NCI-H1105 (cell line): Measurements from ENCODE around the gene SLC24A2.

Experiments used
- DNase-seq: peaks from one replicate; lab custom pipeline; 2025; lab: John Stamatoyannopoulos, UW

The SLC24A2 gene

GRCh38 chr9:19757745-19758144 is 31.1 kb downstream of the SLC24A2 start:
- no peak for DNase-seq

GRCh38 chr9:19754921-19755320 is 33.9 kb downstream of the SLC24A2 start:
- DNase-seq = no peak

GRCh38 chr9:19748278-19749126 is 40.3 kb downstream of the SLC24A2 start:
- no peak for DNase-seq

GRCh38 chr9:19746223-19746622 is 42.6 kb downstream of the SLC24A2 start:
- DNase-seq = no peak

GRCh38 chr9:19741178-19741577 is 47.7 kb downstream of the SLC24A2 start:
- DNase-seq = no peak
